Ishikawa (cell line): ENCODE results near the gene CATSPERB.

Source experiments
- CEBPB ChIP-seq: IDR thresholded peaks from 2 replicates; pipeline ENCODE4 v1.6.1; 2012
- CREB1 ChIP-seq: IDR thresholded peaks from 2 replicates; pipeline ENCODE4 v1.6.1; 2012; ENCODE audit warnings: low read depth
- EGR1 ChIP-seq: IDR thresholded peaks from 2 replicates; pipeline ENCODE4 v1.6.1; 2012
- EP300 ChIP-seq: IDR thresholded peaks from 2 replicates; pipeline ENCODE4 v1.6.1; 2012; ENCODE audit warnings: borderline replicate concordance
- FOXM1 ChIP-seq: IDR thresholded peaks from 2 replicates; pipeline ENCODE4 v1.6.1; 2012; ENCODE audit warnings: low read depth, borderline replicate concordance
- NFIC ChIP-seq: IDR thresholded peaks from 2 replicates; pipeline ENCODE4 v1.6.1; 2012
- TAF1 ChIP-seq: IDR thresholded peaks from 2 replicates; pipeline ENCODE4 v1.6.1; 2012; ENCODE audit warnings: low read depth, mild to moderate bottlenecking
- ZBTB7A ChIP-seq: IDR thresholded peaks from 2 replicates; pipeline ENCODE4 v1.6.1; 2012; ENCODE audit warnings: low read depth
- TF ChIP-seq, protein P1 (sequence below): IDR thresholded peaks from 2 replicates; pipeline ENCODE4 v1.6.1; 2012
- TF ChIP-seq, protein P2 (sequence below): IDR thresholded peaks from 2 replicates; pipeline ENCODE4 v1.6.1; 2012; ENCODE audit warnings: low read depth, mild to moderate bottlenecking

DNA sequence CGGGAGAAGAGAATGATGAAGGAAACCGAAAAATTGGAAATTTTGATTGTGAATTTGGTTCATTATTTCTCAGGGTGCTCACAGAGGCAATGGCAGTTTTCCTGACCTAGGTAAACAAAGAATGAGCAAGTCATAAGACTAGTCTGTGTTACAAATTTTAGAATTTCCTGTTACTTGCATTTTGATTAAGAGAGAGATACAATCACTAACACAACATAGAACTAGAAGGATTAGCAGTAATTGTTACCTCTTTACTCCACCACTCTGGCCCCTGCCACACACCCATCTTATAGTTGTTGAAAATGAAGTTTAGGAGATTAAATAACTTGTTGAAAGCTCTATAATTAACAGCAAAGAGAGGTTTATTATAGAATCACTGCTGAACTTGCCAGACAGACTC is 62.0 kb downstream of the CATSPERB start:
- TF ChIP-seq EP300 (no peak), FOXM1 (no peak), CEBPB (no peak), TAF1 (no peak), NFIC (no peak), ZBTB7A (no peak), CREB1 (no peak), EGR1 (no peak)
- TF ChIP-seq, protein P1, sequence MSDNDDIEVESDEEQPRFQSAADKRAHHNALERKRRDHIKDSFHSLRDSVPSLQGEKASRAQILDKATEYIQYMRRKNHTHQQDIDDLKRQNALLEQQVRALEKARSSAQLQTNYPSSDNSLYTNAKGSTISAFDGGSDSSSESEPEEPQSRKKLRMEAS, result no peak
- TF ChIP-seq, protein P2, sequence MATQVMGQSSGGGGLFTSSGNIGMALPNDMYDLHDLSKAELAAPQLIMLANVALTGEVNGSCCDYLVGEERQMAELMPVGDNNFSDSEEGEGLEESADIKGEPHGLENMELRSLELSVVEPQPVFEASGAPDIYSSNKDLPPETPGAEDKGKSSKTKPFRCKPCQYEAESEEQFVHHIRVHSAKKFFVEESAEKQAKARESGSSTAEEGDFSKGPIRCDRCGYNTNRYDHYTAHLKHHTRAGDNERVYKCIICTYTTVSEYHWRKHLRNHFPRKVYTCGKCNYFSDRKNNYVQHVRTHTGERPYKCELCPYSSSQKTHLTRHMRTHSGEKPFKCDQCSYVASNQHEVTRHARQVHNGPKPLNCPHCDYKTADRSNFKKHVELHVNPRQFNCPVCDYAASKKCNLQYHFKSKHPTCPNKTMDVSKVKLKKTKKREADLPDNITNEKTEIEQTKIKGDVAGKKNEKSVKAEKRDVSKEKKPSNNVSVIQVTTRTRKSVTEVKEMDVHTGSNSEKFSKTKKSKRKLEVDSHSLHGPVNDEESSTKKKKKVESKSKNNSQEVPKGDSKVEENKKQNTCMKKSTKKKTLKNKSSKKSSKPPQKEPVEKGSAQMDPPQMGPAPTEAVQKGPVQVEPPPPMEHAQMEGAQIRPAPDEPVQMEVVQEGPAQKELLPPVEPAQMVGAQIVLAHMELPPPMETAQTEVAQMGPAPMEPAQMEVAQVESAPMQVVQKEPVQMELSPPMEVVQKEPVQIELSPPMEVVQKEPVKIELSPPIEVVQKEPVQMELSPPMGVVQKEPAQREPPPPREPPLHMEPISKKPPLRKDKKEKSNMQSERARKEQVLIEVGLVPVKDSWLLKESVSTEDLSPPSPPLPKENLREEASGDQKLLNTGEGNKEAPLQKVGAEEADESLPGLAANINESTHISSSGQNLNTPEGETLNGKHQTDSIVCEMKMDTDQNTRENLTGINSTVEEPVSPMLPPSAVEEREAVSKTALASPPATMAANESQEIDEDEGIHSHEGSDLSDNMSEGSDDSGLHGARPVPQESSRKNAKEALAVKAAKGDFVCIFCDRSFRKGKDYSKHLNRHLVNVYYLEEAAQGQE, result no peak
